Tibial nerve (tissue), 4 donors: ENCODE measurements around the gene RIN1. TPM values are rescaled to one million over a fixed set of nuclear protein-coding genes. Genes with fewer than 3 reads are reported as not detected.
"Not testable (repeated sequence)": the region's sequence is repeated elsewhere in the genome, so short reads cannot be mapped to it uniquely, and the experiment has no call there.

Experiments used
- DNase-seq, 2 donors: peaks; one replicate each; pipeline ENCODE4 v3.0.0-alpha.2; 2019; ENCODE audit warnings: low spot score in 2 of 2
- H3K27ac ChIP-seq, 4 donors: fragments of 200-600 bp; sonication (generic) in 3 of 4; one replicate each; pipeline ENCODE4 v1.5.1; 2017 to 2019; ENCODE audit warnings: mild to moderate bottlenecking in 1 of 4
- H3K27me3 ChIP-seq, 2 donors: fragments of 200-600 bp; sonication (generic) in 1 of 2; one replicate each; pipeline versions ENCODE4 v1.5.1 to v1.6.0; 2017 to 2019
- H3K36me3 ChIP-seq, 3 donors: fragments of 200-600 bp; sonication (generic); one replicate each; pipeline ENCODE4 v1.5.1; 2018 to 2019
- H3K4me1 ChIP-seq, 4 donors: fragments of 200-600 bp; sonication (generic) in 3 of 4; one replicate each; pipeline ENCODE4 v1.5.1; 2017 to 2019
- H3K4me3 ChIP-seq, 4 donors: fragments of 200-600 bp; sonication (generic) in 3 of 4; one replicate each; pipeline ENCODE4 v1.5.1; 2017 to 2019; ENCODE audit warnings: mild to moderate bottlenecking in 1 of 4, moderate library complexity in 1 of 4
- H3K9me3 ChIP-seq, 4 donors: fragments of 200-600 bp; sonication (generic) in 3 of 4; one replicate each; pipeline ENCODE4 v1.5.1; 2017 to 2019
- EP300 ChIP-seq, 2 donors: sonication (generic); formaldehyde crosslinking; IDR thresholded peaks; one replicate each; pipeline ENCODE4 v1.6.1; 2017; ENCODE audit warnings: antibody characterized with exemption in 2 of 2, mild to moderate bottlenecking in 1 of 2
- POLR2A ChIP-seq, 2 donors: fragments of 450-650 bp; IDR thresholded peaks; one replicate each; pipeline ENCODE4 v1.6.1; 2017; ENCODE audit warnings: antibody characterized with exemption in 2 of 2, mild to moderate bottlenecking in 2 of 2, moderate library complexity in 2 of 2
- WGBS, 2 donors: methylation state at CpG; one replicate each; pipeline ENCODE4 v1.1.5; 2018; 5-methylcytosine and 5-hydroxymethylcytosine counted together
- total RNA-seq, 4 donors: library from RNA; depleted of rRNA; stranded (reverse); fragments of >200 nt; gene quantifications; one replicate each; pipeline ENCODE4 v1.1.0, GENCODE V29; 2016
- TF ChIP-seq, protein P1 (sequence below), 5 experiments: fragments of 200-600 bp in 3 of 5; fragments of 450-650 bp in 2 of 5; sonication (generic) in 3 of 5; IDR thresholded peaks; one replicate each; pipeline ENCODE4 v1.5.1; 2016 to 2019; ENCODE audit warnings: antibody characterized with exemption in 5 of 5, mild to moderate bottlenecking in 3 of 5, moderate library complexity in 2 of 5

The RIN1 gene
- total RNA-seq, 4 donors from 2014 or later = 2.4 to 14.1 (median 4.1) TPM

DNA sequence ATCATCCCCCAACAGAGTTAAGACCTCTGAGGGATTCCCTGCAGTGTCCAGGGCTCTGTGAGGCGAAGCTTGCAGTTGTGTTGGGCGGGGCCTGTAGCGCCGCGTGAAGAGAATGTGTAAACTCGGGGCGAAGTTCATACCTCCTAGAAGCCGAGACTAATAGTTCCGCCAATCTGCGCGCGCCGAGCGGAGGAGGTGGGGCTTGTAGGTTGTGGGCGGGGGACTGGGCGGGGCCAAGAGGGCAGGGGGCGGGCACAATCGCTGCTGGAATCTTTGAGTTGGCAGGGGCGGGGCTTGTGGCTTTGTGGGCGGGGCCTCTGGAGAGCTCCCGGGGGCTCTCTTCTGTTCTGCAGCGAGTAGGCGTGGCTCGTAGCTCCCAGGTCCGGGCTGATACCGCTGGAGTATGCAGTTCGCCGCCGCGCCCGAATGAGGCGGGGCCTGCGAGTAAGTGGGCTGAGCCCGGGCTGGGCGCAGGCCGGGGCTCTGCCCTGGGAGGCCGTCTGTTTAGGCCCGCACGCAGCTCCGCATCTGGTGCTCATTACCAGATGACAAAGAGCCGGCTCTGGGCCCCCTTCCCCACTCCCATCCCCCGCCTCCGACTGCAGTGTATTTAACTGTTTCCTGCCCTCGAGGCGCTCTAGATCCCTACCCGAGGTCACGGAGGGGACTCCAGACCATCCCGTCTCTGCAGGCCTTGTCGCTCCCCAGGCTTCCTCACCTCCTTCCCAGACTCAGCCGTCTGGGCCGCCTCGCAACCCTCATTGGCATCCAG, 23.5 kb downstream of the RIN1 start:
- Histone ChIP-seq H3K4me1 (peaks cover 0 to 53% (median 24%) of the 10 kb centered on the region in 4 donors), H3K36me3 (no peaks in the 10 kb centered on the region), H3K27me3 (peaks cover 0 to 5% of the 10 kb centered on the region in 2 donors), H3K9me3 (no peaks in the 10 kb centered on the region), H3K27ac (peak overlapping the region; percentile 83 to 89 (median 88)), H3K4me3 (peak overlapping the region; percentile 39 to 57 (median 54))
- WGBS, 2 donors = 1 to 4% methylated on average over 37 to 39 of the region's 52 CpGs
- peak; percentile 100 for DNase-seq
- TF ChIP-seq, protein P1, sequence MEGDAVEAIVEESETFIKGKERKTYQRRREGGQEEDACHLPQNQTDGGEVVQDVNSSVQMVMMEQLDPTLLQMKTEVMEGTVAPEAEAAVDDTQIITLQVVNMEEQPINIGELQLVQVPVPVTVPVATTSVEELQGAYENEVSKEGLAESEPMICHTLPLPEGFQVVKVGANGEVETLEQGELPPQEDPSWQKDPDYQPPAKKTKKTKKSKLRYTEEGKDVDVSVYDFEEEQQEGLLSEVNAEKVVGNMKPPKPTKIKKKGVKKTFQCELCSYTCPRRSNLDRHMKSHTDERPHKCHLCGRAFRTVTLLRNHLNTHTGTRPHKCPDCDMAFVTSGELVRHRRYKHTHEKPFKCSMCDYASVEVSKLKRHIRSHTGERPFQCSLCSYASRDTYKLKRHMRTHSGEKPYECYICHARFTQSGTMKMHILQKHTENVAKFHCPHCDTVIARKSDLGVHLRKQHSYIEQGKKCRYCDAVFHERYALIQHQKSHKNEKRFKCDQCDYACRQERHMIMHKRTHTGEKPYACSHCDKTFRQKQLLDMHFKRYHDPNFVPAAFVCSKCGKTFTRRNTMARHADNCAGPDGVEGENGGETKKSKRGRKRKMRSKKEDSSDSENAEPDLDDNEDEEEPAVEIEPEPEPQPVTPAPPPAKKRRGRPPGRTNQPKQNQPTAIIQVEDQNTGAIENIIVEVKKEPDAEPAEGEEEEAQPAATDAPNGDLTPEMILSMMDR (IDR thresholded peaks at IDR 0.05) = no peak
- TF ChIP-seq POLR2A (IDR thresholded peaks at IDR 0.05) (peak; percentile 50 to 55), EP300 (IDR thresholded peaks at IDR 0.05) (peak in 1 of 2 donors; percentile 59)

GRCh38 chr11:66311965-66312548, 24.2 kb downstream of the RIN1 start:
- TF ChIP-seq POLR2A (IDR thresholded peaks at IDR 0.05) = peak in 1 of 2 donors; percentile 65
- TF ChIP-seq, protein P1 (IDR thresholded peaks at IDR 0.05) = peak in 3 of 5 experiments; percentile 22 to 98 (median 97)
- peak in 1 of 2 donors; percentile 59 for TF ChIP-seq EP300 (IDR thresholded peaks at IDR 0.05)
- Histone ChIP-seq H3K4me3 (peak overlapping the region; percentile 39 to 57 (median 54)), H3K4me1 (peaks cover 0 to 47% (median 17%) of the 10 kb centered on the region in 4 donors), H3K9me3 (no peaks in the 10 kb centered on the region), H3K27ac (peak overlapping the region; percentile 76 to 89 (median 86)), H3K27me3 (peaks cover 0 to 5% of the 10 kb centered on the region in 2 donors), H3K36me3 (no peaks in the 10 kb centered on the region)
- 0 to 1% methylated on average over 36 to 40 of the region's 44 CpGs for WGBS, 2 donors
- DNase-seq = peak; percentile 87 to 92

- no peaks in the 10 kb centered on the region for H3K9me3 ChIP-seq
- H3K27ac ChIP-seq = peak overlapping the region; percentile 76 to 89 (median 86)
- peak overlapping the region; percentile 39 to 57 (median 54) for H3K4me3 ChIP-seq
- H3K36me3 ChIP-seq = no peaks in the 10 kb centered on the region
- peaks cover 0 to 41% (median 12%) of the 10 kb centered on the region in 4 donors for H3K4me1 ChIP-seq
- DNase-seq = no peak
- 26 to 27% methylated on average over 25 to 26 of the region's 26 CpGs for WGBS, 2 donors
- TF ChIP-seq, protein P1 (IDR thresholded peaks at IDR 0.05) = peak in 3 of 5 experiments; percentile 89 to 91 (median 91)
- TF ChIP-seq EP300 (IDR thresholded peaks at IDR 0.05) = no peak
- peaks cover 0 to 5% of the 10 kb centered on the region in 2 donors for H3K27me3 ChIP-seq
These were observed 24.7 kb downstream of the RIN1 start for GRCh38 chr11:66311470-66311964.

- Histone ChIP-seq H3K4me1 (peaks cover 0 to 35% (median 8%) of the 10 kb centered on the region in 4 donors), H3K27ac (peak overlapping the region in 1 of 4 donors; percentile 89)
- H3K9me3 ChIP-seq, H3K4me3 ChIP-seq, H3K36me3 ChIP-seq, DNase-seq, H3K27me3 ChIP-seq: not testable (repeated sequence)
- 79 to 84% methylated on average over 18 of the region's 18 CpGs for WGBS, 2 donors
These were observed 25.3 kb downstream of the RIN1 start for GRCh38 chr11:66310803-66311440.

DNA sequence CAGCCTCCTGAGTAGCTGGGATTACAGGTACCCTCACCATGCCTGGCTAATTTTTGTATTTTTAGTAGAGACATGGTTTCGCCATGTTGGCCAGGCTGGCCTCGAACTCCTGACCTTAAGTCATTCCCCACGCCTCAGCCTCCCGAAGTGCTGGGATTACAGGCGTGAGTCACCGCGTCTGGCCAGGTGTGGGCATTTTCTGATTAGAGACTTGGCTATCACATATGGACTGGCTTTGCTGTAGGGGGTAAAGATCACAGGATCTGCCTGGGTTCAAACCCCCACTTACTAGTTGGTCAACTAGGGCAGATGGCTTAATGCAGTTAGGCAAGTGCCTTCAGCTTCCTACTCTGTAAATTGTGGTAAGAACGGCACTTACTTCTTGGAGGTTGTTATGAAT, 25.9 kb downstream of the RIN1 start:
- Histone ChIP-seq H3K4me1 (peaks cover 0 to 29% (median 8%) of the 10 kb centered on the region in 4 donors), H3K27ac (no peak overlapping the region), H3K27me3 (no peaks in the 10 kb centered on the region), H3K36me3 (no peaks in the 10 kb centered on the region), H3K9me3 (no peaks in the 10 kb centered on the region), H3K4me3 (no peak overlapping the region)
- WGBS, 2 donors = 82 to 91% methylated on average over 8 of the region's 8 CpGs
- TF ChIP-seq EP300 (IDR thresholded peaks at IDR 0.05) = no peak
- TF ChIP-seq, protein P1 (IDR thresholded peaks at IDR 0.05) = no peak
- no peak for TF ChIP-seq POLR2A (IDR thresholded peaks at IDR 0.05)
- DNase-seq = no peak
